NB4 (cell line): ENCODE measurements around the gene C6orf118.

ENCODE experiments used
- CTCF ChIP-seq: IDR thresholded peaks from one replicate; pipeline ENCODE4 v1.5.1; 2012; ENCODE audit warnings: low read depth, low read length
- MAX ChIP-seq: IDR thresholded peaks from 2 replicates; pipeline ENCODE4 v1.6.1; 2011; ENCODE audit warnings: low read depth, low read length
- MYC ChIP-seq: IDR thresholded peaks from 2 replicates; pipeline ENCODE4 v1.6.1; 2011; ENCODE audit warnings: low read depth, low read length
- POLR2A ChIP-seq: IDR thresholded peaks from 2 replicates; pipeline ENCODE4 v1.6.1; 2011; ENCODE audit warnings: mild to moderate bottlenecking; ENCODE audit not compliant: insufficient read length; ENCODE audit errors: extremely low read depth

DNA sequence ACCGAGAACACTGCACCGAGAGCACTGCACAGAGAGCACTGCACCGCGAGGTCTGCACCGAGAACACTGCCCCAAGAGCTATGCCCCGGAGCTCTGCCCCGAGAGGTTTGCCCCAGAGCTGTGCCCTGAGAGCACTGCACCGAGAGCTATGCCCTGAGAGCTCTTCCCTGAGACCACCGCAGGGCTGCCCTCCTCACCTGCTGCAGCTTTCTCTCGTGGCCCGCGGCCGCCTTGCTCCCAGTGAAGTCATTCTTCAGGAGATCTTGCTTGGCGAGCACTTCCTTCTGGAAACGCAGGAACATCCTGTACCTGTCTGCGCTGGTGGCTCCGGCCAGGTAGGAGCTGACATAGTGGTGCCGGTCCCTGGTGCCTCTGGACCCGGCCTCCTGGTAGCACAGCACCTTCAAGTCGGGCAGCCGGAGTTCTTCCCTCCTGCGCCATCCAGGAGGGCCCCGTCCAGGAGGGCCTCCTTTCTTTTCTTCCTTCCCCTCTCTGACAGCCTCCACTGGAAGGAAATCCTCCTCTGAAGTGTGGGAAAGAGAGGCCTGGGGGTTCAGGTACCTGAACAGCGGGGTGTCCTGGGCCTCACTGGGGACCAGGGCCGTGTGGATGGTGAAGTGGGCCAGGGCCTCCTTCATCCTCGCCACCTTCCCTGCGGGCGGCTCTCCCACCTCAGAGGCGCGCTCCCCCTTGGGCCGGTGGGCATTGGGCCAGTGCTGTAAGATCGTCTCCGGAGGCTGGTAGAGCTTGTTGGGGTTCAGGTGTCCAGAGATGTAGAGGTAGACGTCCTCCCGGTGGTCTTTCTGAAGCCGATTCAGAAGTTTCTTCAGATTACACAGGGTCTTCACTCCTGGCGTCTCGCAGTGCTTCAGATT is 7.8 kb downstream of the C6orf118 start:
- TF ChIP-seq CTCF (no peak), POLR2A (no peak), MAX (no peak), MYC (no peak)
